ENCODE measurements around the gene TCHP.
"Not testable (repeated sequence)": the region's sequence is repeated elsewhere in the genome, so short reads cannot be mapped to it uniquely, and the experiment has no call there.

The TCHP gene, protein sequence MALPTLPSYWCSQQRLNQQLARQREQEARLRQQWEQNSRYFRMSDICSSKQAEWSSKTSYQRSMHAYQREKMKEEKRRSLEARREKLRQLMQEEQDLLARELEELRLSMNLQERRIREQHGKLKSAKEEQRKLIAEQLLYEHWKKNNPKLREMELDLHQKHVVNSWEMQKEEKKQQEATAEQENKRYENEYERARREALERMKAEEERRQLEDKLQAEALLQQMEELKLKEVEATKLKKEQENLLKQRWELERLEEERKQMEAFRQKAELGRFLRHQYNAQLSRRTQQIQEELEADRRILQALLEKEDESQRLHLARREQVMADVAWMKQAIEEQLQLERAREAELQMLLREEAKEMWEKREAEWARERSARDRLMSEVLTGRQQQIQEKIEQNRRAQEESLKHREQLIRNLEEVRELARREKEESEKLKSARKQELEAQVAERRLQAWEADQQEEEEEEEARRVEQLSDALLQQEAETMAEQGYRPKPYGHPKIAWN

GRCh38 chr12:109899783-109900751, at the start of gene TCHP:
Gene TCHP, plus strand, starts transcription at chr12:109900274. Its CDS starts 2,753 bp downstream, at chr12:109903027.
- DNase-seq (ENCODE audit: extremely low spot score, insufficient read length, low read depth) (peak; percentile 84), FAIRE-seq (peak; percentile 90)

DNA sequence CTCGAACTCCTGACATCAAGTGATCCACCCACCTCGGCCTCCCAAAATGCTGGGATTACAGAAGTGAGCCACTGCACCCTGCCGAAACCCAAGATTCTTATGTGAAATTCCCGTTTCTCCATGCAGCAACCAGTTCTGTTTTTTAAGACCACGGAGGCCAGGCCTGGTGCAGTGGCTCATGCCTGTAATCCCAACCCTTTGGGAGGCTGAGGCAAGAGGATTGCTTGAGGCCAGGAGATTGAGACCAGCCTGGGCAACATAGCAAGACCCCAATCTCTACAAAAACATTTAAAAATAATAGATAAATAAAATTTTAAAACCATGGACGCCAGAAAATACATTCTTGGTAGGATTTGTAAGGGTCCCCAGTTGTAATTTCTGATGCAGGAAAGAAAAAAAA, 49.6 kb upstream of the TCHP start:
- DNase-seq (ENCODE audit: extremely low spot score, insufficient read length, low read depth); FAIRE-seq: not testable (repeated sequence)

GRCh38 chr12:109855377-109855776, 44.7 kb upstream of the TCHP start:
- FAIRE-seq = no peak

GRCh38 chr12:109857715-109858114, 42.4 kb upstream of the TCHP start:
- DNase-seq (ENCODE audit: extremely low spot score, insufficient read length, low read depth) (no peak), FAIRE-seq (no peak)

More at GRCh38 chr12:109855377-109855776, 44.7 kb upstream of the TCHP start:
- DNase-seq (ENCODE audit: extremely low spot score, insufficient read length, low read depth) = no peak

DNA sequence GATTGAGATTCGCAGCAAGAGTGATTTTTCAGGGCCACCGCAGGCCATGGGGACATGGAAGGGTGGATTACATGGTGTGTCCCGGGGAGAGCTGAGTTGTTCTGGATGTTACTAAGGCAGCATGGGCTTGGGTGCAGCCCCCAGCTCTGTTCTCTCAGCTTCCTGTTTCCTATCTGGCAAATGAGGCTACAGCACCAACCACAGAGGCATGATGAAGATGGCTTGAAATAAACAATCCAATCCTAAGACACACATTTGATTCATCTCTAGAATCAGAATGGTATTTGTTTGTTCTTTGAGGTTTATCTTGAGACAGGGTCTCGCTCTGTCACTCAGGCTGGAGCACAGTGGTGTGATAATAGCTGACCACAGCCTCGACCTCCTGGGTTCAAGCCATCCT, 41.3 kb upstream of the TCHP start:
- DNase-seq (ENCODE audit: extremely low spot score, insufficient read length, low read depth) (no peak), FAIRE-seq (no peak)

GRCh38 chr12:109860977-109861376, 39.1 kb upstream of the TCHP start:
- DNase-seq (ENCODE audit: extremely low spot score, insufficient read length, low read depth) = no peak
- no peak for FAIRE-seq

GRCh38 chr12:109861689-109862314, 38.3 kb upstream of the TCHP start:
- no peak for DNase-seq (ENCODE audit: extremely low spot score, insufficient read length, low read depth)
- FAIRE-seq = no peak

DNA sequence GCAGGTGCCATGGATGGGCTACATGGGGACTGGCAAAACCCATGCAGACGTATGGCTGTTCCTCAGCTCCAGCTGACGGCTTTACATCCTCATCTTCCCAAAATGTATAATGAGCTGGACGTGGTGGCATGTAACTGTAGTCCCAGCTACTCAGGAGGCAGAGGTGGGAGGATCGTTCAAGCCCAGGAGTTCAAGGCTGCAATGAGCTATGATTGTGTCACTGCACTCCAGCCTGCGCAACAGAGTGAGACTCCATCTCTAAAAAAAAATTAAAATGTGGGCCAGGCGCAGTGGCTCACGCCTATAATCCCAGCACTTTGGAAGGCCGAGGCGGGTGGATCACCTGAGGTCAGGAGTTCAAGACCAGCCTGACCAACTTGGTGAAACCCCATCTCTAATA, 37.6 kb upstream of the TCHP start:
- FAIRE-seq; DNase-seq (ENCODE audit: extremely low spot score, insufficient read length, low read depth): not testable (repeated sequence)

DNA sequence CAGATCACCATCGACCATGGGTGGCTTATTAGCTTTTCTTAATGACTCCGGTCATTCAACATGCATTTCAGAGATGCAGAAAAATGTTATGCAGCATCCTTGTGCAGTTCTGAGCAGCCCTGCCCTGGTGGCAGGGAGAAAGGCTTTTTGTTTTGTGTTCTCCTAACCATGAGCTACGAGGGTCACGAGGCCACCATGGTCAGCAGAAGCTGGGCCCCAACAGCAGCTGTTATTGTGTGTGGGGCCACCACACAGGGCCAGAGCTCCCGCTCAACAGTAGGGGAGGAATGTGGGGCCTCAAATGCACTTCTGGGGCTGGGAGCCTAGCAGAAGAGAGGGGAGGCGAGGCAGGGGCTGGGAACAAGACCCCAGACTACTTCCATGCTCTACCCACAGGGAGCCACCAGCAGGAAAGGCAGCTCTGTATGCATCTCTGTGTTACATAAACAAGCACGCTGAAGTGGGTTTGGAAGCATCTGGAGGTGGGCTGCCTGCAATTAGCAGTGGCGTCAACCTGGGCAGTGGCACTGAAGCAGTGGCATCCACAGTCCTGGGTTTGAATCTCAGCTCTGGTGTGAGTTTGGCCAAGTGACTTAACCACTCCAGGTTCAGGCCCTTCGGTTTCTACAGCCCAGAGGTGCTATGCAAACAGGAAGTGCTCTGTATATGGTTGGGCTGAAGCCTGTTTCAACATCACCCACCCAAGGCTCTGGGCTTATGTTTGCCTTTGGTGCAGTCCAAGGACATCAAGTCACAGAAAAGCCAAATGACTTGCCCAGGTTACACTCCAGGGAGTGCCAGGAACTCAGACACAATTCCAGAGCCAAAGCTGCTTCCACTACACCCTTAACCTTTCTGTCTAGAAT, 36.0 kb upstream of the TCHP start:
- FAIRE-seq (no peak), DNase-seq (ENCODE audit: extremely low spot score, insufficient read length, low read depth) (no peak)

DNA sequence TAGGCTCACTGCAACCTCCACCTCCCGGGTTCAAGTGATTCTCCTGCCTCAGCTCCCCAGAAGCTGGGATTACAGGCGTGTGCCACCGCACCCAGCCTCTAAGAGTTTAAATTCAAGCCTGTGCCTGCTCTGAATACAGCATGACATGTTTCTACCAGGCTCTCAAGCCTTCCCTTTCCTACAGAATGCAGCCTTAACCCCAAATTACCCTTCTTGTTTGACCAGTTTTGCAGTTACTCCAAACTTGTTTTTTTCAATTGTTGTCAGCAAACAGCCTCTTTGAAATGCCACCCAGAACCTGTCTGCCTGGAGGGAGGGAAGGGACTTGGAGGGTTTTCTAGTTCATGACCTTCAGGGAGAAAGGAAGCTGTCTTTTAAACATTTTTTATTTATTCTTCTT, 35.2 kb upstream of the TCHP start:
- DNase-seq (ENCODE audit: extremely low spot score, insufficient read length, low read depth) (no peak), FAIRE-seq (no peak)

- DNase-seq (ENCODE audit: extremely low spot score, insufficient read length, low read depth) (no peak), FAIRE-seq (no peak)
These were observed 31.7 kb upstream of the TCHP start for GRCh38 chr12:109868182-109869051.

GRCh38 chr12:109870648-109871047, 29.4 kb upstream of the TCHP start:
- no peak for FAIRE-seq

GRCh38 chr12:109871668-109872314, 28.3 kb upstream of the TCHP start:
- FAIRE-seq (no peak), DNase-seq (ENCODE audit: extremely low spot score, insufficient read length, low read depth) (no peak)

More at GRCh38 chr12:109870648-109871047, 29.4 kb upstream of the TCHP start:
- DNase-seq (ENCODE audit: extremely low spot score, insufficient read length, low read depth) = no peak

DNA sequence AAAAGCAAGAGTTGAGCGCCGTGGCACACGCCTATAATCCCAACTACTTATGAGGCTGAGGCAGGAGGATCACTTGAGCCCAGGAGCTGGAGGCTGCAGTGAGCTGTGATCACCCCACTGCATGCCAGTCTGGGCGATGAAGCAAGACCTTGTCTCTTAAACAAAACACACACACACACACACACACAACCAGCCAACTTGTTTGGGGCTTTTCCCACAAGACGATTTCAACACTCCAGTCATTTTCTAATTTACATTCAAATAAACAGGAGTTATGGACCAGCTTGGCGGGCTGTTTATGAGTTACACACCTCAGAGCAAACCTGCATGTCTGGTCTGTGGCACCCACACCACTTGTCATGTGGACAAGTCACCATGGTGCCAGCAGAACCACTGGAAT, 26.4 kb upstream of the TCHP start:
- DNase-seq (ENCODE audit: extremely low spot score, insufficient read length, low read depth) (no peak), FAIRE-seq (no peak)

GRCh38 chr12:109875572-109876131, 24.4 kb upstream of the TCHP start:
- FAIRE-seq = peak; percentile 68
- no peak for DNase-seq (ENCODE audit: extremely low spot score, insufficient read length, low read depth)

DNA sequence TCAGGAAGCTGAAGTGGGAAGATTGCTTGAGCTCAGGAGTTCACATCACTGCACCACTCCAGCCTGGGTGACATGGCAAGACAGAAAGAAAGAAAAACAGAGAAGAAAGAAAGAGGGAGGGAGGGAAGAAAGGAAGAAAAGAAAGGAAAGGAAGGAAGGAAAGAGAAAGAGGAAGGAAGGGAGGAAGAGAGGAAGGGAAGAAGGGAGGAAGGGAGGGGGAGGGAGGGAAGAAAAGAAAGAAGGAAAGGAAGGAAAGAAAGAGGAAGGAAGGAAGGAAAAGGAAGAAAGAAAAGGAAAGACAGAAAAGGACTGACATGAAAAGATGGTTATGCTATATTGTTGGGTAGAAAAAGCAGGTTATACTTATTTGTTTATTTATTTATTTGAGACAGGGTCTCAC, 23.7 kb upstream of the TCHP start:
- DNase-seq (ENCODE audit: extremely low spot score, insufficient read length, low read depth) (no peak), FAIRE-seq (no peak)

DNA sequence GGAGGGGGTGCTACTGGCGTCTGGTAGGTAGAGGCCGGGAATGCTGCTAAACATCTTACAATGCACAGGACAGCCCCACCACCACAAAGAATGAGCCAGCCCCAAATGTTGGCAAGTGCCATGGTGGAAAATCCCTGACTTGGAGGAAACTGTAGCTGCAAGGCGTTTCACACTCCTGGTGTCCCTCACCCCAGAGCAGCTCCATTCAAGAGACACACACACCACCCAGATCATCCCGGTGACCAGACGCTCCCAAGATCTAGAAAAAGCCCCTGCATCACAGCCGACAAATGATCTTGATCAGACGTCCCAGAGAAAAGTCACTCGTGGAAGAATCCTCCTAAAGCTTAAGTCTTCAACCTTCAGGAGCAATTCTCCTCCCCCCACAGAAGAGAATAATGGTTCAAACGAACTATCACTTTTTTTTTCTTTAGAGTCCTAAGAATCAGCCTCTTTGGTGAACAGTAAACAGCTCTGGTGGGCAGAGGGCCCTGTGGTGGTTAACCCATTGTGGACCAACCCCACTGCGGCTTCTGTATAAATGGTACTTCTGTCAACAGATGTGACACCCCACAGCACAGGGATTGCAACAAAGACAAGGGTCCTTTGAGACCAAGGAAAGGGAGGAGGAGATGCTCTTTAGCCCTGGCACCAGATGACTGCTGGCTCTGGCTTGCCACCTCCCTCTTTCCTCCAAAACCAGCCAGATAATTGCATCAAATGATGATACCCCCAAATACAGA, 22.4 kb upstream of the TCHP start:
- DNase-seq (ENCODE audit: extremely low spot score, insufficient read length, low read depth) (no peak), FAIRE-seq (no peak)

Data from GM18507 (cell line).